ENCODE results near the gene MCF2L.

- TF ChIP-seq CTCF (IDR thresholded peaks at IDR 0.05), result no peak
- TF ChIP-seq POLR2A (IDR thresholded peaks at IDR 0.05), result no peak
Observed at GRCh38 chr13:112983042-112983305, 14.0 kb downstream of the MCF2L start.

All from body of pancreas (tissue), 4 donors.